GM12892 (cell line): ENCODE measurements around the gene ZNF423.

Experiments
- POLR2A ChIP-seq: IDR thresholded peaks from 2 replicates; pipeline ENCODE4 v1.6.1; 2011; ENCODE audit warnings: low read depth, low read length, control low read depth
- POLR2AphosphoS5 ChIP-seq: IDR thresholded peaks from 2 replicates; pipeline ENCODE4 v1.6.1; 2011; ENCODE audit warnings: low read depth, low read length, control low read depth
- TAF1 ChIP-seq: IDR thresholded peaks from 2 replicates; pipeline ENCODE4 v1.6.1; 2011; ENCODE audit warnings: low read depth, mild to moderate bottlenecking, control low read depth, low read length, borderline replicate concordance

GRCh38 chr16:49786926-49787557 is 68.9 kb downstream of the ZNF423 start:
- TF ChIP-seq POLR2AphosphoS5 (no peak), POLR2A (no peak), TAF1 (no peak)
